ENCODE measurements around the gene ICOS.
"Not testable (repeated sequence)": the region's sequence is repeated elsewhere in the genome, so short reads cannot be mapped to it uniquely, and the experiment has no call there.

ICOS gene

DNA sequence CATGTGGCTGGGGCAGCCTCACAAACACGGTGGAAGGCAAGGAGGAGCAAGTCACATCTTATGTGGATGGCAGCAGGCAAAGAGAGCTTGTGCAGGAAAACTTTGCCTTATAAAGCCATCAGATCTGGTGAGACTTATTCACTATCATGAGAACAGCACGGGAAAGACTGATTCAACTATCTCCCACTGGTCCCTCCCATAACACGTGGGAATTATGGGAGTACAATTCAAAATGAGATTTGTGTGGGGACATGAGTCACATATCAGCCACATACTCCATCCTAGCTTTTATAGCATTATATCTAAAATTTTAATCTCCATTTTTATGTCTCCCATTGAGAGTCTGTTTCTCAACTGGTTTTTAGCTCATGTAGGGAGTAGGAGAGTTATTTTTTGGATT, 45.7 kb downstream of the ICOS start:
- DNase-seq: no peak

DNA sequence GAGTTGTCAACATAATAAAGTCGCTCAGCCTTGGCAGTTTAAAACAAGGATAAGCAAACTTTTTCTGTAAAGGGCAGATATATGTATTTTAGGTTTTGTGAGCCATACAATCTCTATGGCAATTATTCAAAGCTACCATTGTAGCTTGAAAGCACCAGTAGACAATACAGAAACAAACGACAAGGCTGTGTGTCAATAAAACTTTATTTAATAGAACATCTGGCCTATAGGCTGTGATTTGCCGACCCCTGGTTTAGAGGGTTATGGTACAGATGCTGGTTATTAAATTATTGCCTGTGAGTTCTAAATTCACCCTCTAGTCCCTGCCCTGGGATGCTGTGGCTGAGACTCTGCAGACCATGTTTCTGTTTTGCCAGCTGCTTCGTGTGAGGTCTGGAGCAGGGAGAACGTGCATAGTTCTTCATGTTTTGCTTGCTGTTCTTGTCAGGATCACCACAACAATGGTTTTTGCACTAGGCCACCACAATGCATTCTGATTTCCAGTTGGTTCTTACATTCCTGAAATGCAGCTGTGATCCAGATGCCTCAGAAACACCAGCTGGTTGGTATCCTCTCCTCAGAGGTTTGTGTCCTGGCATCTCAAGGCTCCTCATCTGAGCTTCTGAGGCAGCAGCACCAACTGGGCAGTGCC, 46.6 kb downstream of the ICOS start:
- no peak for DNase-seq

DNA sequence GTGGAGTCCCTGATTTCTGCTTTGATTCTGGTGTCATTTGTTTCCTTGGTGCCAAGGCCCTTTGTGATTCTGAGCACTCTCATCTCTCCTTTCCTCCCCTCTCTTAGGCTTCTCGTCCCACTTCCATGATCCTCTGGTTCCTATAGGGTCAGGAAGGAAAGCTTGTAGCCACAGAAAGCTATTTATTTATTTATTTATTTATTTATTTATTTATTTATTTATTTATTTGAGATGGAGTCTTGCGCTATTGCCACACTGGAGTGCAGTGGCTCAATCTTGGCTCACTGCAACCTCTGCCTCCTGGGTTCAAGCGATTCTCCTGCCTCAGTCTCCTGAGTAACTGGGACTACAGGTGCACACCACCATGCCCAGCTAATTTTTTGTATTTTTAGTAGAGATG, 49.4 kb downstream of the ICOS start:
- not testable (repeated sequence) for DNase-seq

DNA sequence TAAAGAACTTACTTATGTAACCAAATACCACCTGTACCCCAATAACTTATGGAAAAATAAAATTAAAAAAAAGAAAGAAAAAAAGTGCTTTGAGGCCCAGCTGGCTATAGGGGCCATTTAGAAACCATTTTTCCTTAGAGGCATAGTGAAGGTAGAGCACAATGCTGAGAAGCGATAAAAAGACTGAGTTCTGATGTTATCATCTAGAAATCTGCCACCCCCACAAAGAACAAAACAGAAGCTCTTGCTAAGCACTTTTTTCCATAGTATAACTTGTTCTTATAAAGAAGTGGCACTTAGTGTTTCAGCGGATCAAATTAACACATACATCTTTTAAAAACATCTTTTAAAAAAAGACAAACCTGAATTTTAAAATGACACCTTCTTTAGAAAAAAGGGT, 51.4 kb downstream of the ICOS start:
- no peak for DNase-seq

DNA sequence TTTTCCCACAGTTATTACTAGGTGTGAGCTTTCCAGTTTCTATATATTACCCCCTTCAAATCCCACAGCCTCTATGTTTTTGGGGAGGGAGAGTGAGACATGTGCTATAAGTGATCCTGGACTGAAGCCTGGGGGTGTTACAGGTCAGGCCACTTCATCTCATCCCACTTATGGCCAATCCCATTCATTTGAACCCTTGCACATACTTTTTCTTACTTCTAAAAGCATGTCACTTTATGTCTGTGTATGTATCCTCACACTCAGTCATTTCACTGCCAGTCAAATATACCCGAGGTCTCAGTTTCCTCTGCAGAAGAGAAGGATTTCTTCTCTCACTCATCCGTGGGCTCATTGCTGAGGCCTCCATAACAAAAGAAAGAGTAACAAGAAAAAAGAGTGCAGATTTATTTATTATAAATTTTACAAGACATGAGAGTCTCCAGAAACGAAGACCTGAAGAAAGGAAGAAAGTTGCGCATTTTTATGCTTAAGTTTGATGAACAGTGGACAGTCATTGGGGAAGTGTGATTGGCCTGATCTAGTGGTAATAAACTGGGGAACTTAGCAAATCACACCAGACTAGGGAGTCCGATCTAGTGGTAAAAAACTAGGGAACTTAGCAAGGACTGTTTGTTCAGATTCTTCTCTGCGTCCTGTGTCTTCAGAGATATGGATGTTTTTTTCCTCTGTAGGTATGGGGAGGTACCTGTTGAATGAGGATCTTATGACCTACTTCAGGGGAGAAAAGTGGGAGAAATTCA, 52.1 kb downstream of the ICOS start:
- no peak for DNase-seq

DNA sequence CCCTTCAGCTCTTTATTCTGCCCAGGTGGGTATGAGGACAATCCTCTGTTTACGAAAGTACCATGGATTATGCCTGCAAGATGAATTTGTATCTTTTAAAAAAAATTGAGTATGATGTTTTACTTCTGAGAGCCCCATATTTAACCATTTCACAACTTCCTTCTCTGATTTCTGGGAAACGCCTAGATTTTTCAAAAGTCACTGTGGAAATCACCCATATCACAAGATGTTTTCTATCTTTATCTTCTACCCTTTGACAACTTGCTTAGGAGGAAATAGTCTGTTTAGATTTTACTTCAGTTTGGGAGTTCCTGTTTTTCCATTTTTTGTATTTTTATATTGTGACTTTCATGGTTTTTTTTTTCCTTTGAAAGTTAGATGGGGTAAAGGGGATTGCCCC, 53.0 kb downstream of the ICOS start:
- no peak for DNase-seq

DNA sequence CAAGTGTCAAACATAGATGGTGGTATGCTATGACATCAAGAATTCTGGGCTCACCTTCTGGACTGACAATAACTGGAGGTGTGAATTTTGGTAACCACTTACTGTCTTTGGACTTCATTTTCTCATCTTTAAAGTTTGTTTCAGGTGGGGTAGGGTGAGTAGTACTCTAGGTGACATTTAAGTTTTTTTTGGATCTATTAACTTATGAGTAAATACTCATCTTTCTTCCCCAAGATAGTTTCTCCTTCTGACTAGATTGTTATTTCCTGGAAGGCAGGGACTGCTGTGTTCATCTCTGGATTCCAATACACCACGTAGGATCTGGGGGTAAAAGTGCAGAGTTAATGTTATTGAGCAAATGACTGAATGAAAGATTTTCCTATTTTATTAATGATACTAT, 55.9 kb downstream of the ICOS start:
- no peak for DNase-seq

DNA sequence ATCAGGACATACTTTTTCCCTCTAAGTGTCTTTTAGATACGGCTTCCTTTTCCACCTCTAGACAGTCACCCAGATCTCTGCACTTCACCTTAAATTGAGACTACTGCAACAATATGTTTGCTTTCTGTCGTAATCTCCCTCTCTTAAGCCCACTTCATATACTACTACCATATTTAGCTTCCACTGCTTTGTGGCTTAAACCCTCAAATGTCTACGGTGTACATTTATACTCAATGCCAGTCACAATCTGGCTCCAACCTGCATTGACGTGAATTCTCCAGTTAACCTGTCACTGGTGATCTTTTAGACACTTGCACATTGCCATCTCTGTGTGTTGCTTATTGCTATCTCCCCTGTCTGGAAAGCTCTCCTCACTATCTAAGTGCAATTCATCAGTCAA, 56.4 kb downstream of the ICOS start:
- DNase-seq: no peak

DNA sequence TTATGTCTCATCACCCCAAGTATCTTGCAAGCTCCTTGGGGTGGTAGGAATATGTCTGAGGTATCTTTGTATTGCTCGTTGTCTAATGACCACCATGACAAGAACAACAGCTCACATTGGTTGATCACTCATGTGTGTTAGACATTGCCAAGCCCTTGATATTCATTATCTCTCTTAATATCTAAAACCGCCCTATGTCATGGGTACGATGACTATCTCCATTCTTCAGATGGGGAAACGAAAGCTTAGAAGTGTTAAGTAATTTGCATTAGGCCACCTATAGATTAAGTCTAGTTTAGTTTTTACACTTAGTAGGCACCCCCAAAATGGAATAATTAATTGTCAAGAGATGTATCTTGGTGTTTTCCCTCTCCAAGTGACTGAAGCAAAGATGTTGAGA, 57.0 kb downstream of the ICOS start:
- DNase-seq: no peak

DNA sequence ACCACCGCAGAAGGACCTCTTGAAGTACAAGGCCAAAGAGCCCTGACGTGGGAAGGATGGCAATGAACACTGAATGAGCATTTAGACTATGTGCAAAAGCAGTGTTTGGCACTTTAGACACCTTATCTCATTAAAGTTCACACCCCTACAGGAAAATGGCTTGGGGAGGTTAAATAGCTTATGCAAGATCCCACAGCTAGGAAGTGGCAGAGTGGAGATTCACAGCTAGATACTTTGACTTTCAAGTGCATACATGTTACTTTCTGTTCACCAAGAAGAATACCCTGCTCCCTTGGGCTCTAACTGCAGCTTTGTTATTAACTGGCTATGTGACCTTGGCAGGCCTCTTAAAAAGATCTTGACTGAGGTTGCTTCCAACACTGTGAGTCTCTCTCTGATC, 58.2 kb downstream of the ICOS start:
- DNase-seq: no peak

DNA sequence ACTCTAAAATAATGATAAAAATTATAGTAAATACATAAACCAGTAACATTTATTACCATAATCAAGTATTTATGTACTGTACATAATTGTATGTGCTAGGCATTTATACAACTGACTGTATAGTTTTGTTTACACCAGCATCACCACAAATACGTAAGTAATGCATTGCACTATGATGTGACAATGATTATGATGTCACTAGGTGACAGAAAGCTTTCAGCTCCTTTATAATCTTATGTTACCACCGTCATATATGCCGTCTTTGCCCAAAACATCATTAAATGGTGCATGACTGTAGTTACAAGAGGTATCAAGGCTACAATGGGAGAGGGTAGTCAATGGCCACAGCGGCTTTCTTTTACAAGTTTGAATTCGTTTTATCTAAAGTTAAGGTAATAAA, 60.1 kb downstream of the ICOS start:
- DNase-seq: no peak

DNA sequence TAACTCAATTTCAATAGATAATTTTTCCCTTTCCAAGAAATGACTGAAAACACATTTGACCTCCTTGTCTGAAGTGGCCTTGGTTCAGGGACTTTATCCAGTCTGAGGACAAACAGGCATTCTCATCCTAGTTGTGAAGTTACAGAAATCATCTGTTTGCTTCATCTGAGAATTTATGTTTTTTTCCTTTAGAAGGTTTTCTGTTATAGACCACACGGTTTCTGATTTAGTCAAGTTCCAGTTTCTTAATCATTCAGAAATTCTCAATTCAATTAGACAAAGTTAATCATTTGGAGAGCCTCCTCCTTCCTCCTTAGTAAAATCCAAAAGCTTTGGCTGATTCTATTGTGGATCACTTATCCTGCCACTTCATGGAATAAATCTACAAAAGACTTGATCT, 60.9 kb downstream of the ICOS start:
- no peak for DNase-seq

DNA sequence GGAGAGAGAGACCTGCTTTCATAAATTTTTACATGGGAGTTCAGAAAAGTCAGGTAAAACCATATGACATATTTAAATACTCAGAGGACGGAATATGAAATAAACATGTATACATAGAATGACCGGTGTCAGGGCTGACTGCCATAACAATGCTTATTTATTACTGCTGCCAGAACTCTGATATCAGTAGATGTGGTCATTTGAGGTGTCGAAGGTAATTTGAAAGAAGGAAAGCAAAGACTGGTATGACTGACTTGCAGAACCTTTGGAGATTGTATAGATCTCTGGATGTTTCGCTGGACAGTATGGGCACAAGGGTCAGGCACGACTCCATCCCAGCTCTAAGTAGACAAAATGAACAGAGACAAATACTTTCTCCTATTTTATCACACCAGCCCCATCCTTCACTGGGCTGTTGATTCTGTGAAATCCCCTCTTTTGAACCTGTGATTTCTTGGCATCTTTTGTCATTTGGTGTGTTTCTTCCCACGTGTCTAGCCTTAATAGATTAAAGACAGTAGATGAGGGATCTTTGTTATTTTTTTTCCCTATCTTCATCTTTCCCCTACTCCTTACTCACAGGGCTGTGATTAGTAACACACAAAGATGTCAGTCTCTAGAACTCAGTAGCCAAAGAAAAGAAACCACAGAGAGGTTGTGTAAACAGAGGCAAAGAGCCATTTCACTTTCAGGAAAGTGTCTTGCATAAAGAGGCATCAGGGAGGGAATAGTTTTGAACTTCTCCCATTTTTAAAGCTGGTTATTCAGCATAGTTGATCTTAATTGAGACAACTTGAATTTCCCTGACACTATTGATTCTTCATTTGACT, 61.6 kb downstream of the ICOS start:
- DNase-seq: no peak

DNA sequence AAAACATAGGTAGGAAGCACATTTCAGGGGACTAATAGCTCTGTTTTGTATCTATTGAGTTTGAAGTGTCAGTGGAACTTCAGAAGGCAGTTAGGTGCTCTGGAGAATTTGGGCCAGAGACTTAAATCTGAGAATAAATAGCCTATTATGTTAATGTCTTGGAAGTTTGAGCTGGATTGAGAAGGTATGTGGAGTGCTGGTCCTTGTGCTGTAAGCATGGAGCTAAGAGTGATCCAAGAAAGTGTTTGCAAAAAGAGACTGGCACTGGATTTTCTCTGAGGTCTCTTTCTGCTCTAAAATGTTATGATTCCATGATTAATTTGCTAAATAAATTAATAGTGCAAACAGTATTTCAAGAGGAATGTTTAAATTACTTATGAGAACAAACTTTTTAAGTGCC, 63.3 kb downstream of the ICOS start:
- DNase-seq: no peak

DNA sequence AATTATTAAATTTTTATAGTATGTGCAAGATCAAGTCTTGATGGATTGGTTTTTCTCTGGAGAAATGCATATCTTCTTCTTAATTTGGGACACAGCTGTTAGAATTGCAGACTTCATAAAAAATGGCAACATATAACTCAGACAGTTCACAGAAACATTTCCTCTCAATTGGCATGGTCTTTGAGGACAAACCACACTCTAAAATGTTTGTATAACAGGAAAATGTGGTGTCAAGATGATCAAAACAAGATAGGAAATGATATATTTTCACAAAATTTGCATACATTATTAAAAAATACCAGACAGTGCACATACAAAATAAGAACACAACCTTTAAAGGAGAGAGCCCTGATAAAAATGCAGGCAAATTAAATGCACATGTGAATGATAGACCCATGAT, 63.9 kb downstream of the ICOS start:
- no peak for DNase-seq

DNA sequence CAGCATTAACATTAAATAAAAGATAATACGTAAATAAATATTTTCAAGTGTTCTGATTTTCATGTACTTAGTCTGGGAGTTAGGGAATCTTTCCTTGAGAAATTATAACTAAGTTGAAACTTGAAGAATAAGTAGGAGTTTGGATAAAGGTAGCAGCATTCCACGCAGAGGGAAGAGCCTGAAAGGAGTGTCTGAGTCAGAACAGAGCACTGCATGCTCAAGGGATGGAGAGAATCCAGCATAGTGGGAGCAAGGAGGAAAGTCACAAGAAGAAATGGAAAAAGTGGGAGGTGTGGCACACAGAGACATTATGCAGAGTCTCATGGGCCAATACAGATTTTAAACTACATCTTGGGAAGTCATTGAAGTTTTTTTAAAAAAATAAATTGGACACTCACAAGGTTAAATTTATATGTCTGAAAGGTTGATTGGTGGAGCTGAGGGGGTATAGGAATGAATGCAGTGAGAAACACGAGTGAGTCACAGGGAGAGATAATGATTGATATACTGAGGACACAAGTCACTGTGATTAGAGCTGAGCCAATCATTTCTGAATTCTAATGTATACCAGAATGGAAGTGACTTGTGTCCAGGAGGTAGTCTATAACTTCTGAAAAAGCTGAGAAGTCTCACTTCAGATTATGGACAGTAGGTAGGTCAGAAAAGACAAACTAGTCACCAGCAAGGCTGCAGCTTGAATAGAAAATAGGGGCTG, 66.9 kb downstream of the ICOS start:
- no peak for DNase-seq

DNA sequence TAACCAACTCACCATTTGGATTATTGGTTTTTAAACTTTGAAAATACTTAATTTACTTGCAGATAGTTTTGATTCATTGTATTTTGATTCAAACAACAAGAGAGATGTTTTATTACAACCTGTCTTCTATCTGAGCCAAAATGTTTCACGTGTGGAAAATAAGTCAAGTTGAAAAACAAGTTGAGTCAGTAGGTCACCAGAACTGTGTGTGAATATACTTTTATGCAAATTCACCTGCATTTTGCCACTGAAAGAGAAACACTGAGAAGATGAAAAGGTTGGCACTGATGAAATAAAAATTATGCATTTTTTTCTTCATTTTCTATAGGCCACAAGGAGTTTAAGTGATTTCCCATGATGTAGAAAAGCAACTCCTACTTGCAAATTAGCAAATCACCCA, 68.3 kb downstream of the ICOS start:
- no peak for DNase-seq

DNA sequence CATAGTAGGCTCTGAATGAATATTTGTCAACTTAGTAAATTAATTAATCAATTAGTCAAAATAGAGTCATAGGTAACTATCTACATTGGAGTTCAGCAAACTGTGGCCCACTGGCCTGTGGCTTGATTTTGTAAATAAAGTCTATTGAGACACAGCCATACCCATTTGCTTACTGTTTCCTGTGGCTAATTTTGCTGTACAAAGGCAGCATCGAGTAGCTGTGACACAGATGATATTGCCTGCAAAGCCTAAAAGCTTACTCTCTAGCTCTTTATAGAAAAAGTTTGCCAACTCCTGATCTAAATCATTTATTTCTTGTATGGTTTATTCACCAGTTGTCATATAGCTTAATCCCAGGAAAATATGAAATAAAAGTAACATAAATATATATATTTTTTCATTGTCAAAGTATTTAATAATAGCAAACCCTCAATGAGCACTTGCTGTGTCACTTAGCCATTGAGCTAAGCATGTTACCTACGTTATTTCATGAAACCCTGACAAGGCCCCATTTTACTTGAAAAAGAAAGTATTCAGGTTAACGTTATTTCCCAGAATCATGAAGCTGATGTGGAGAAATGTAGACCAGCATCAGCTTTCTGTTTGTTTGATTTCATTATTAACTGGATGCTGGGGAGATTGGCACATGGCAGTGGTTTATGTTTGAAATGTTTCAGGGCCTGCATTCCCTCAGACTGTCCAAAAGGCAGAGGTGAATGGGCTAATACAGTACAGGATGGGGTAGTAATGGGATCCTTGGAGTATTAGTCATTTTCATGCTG, 69.6 kb downstream of the ICOS start:
- DNase-seq: no peak

DNA sequence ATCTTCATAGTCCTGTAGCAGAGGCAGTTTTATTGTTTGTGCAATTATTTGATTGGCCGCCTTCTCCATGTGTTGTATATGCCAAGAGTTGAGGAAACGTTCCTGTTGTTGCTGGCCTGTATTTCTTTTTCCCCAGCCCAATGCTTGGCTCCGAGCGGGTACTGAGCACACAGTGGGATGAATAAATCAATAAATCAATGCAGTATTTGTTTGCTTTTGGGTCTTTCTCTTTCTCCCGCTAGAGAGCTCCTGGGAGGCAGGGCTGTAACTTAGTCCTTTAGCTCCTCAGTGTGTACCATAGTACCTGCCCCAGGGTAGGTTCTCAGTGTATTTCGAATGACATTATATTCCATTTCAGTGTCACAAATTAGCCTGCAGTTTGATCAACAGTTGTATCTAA, 71.8 kb downstream of the ICOS start:
- no peak for DNase-seq

DNA sequence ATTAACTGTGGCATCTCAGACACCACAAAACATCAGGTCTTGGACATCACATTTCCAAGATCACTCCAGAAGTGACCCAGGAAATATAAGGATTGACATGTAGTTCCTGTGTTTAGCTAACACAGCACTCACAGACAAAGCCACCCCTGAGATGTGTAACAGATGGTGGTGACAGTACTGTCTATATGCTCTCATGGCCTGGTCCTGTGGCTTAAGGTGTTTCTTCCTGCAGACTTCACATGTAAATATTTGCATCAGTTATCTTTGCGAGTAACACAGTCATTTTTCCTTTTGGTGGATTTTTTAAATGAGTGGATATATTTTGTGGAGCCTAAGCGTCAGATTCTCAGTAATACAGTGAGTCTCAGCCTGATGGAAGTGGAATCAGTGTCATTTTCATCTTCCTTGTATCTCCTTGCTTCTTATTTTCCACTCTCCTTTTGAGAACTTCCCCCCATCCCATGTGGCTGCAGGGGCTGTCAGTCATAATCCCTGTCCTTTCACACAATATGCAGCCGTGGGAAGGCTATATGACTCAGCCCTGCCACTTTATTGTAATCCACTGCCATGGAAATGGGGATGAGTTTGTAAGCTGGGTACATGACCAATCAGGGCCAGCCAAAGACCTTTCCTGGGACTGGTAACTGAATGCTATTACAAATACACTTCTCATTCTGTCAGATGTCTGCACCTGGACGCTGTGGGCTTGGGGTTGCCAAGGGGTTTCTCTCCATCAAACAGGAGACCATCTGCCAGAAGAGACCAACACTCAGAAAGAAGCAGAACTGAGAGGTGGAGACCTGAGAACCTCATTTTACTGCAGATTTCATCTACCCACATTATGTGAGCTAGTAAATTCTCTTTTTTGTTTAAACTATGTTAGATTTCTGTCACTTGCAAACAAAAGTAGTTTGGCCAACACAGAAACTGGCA, 74.3 kb downstream of the ICOS start:
- no peak for DNase-seq
